ENCODE data around the gene FSTL3. TPM values are rescaled to one million over a fixed set of nuclear protein-coding genes. Genes with fewer than 3 reads are reported as not detected.
A peak's percentile ranks its signal among the peaks of the same experiment; 100 is the strongest.
"Not testable (repeated sequence)": the region's sequence is repeated elsewhere in the genome, so short reads cannot be mapped to it uniquely, and the experiment has no call there.

FSTL3 gene
- total RNA-seq (2014; rRNA removed; shearing (Covaris generic); ENCODE audit: low replicate concordance), result 83.8 and 95.5 TPM in 2 replicates

- in situ Hi-C loops (cut with HindIII; ENCODE audit: low pct_unique_long_range_greater_than_20kb, low sequenced_read_pairs), result no loop called here
- peak; percentile 36 for DNase-seq (ENCODE audit: low read depth)
Observed at GRCh38 chr19:676339-677105, at the start of gene FSTL3. TSS of gene FSTL3 (plus strand) at chr19:676392. CDS start at chr19:676424, 32 bp downstream.

GRCh38 chr19:626566-626965, 49.6 kb upstream of the FSTL3 start:
- in situ Hi-C loops (cut with HindIII; ENCODE audit: low pct_unique_long_range_greater_than_20kb, low sequenced_read_pairs); DNase-seq (ENCODE audit: low read depth): not testable (repeated sequence)

GRCh38 chr19:628168-628567, 48.0 kb upstream of the FSTL3 start:
- no peak for DNase-seq (ENCODE audit: low read depth)
- in situ Hi-C loops (cut with HindIII; ENCODE audit: low pct_unique_long_range_greater_than_20kb, low sequenced_read_pairs), result no loop called here

GRCh38 chr19:629515-629914, 46.7 kb upstream of the FSTL3 start:
- DNase-seq (ENCODE audit: low read depth); in situ Hi-C loops (cut with HindIII; ENCODE audit: low pct_unique_long_range_greater_than_20kb, low sequenced_read_pairs): not testable (repeated sequence)

- no peak for DNase-seq (ENCODE audit: low read depth)
- in situ Hi-C loops (cut with HindIII; ENCODE audit: low pct_unique_long_range_greater_than_20kb, low sequenced_read_pairs), result no loop called here
Observed at GRCh38 chr19:629961-630714, 46.1 kb upstream of the FSTL3 start.

GRCh38 chr19:632579-633067, 43.6 kb upstream of the FSTL3 start:
- in situ Hi-C loops (cut with HindIII; ENCODE audit: low pct_unique_long_range_greater_than_20kb, low sequenced_read_pairs), result no loop called here
- peak; percentile 50 for DNase-seq (ENCODE audit: low read depth)

GRCh38 chr19:633068-633785, 43.0 kb upstream of the FSTL3 start, which contains the start of gene POLRMT:
TSS of gene POLRMT (minus strand) at chr19:633537. CDS start at chr19:633512, 25 bp downstream.
- in situ Hi-C loops (cut with HindIII; ENCODE audit: low pct_unique_long_range_greater_than_20kb, low sequenced_read_pairs), result no loop called here
- DNase-seq (ENCODE audit: low read depth), result peak; percentile 92

GRCh38 chr19:633786-634639, 42.2 kb upstream of the FSTL3 start:
- in situ Hi-C loops (cut with HindIII; ENCODE audit: low pct_unique_long_range_greater_than_20kb, low sequenced_read_pairs), result no loop called here
- no peak for DNase-seq (ENCODE audit: low read depth)

- no peak for DNase-seq (ENCODE audit: low read depth)
- in situ Hi-C loops (cut with HindIII; ENCODE audit: low pct_unique_long_range_greater_than_20kb, low sequenced_read_pairs), result no loop called here
Observed at GRCh38 chr19:634975-635652, 41.1 kb upstream of the FSTL3 start.

GRCh38 chr19:638906-639252, 37.3 kb upstream of the FSTL3 start:
- in situ Hi-C loops (cut with HindIII; ENCODE audit: low pct_unique_long_range_greater_than_20kb, low sequenced_read_pairs), result no loop called here
- no peak for DNase-seq (ENCODE audit: low read depth)

- in situ Hi-C loops (cut with HindIII; ENCODE audit: low pct_unique_long_range_greater_than_20kb, low sequenced_read_pairs), result no loop called here
Observed at GRCh38 chr19:639253-640160, 36.7 kb upstream of the FSTL3 start, which contains the start of gene FGF22. TSS of gene FGF22 (plus strand) at chr19:639879. CDS start at chr19:639926, 47 bp downstream.

GRCh38 chr19:640161-640558, 36.0 kb upstream of the FSTL3 start:
- no peak for DNase-seq (ENCODE audit: low read depth)
- in situ Hi-C loops (cut with HindIII; ENCODE audit: low pct_unique_long_range_greater_than_20kb, low sequenced_read_pairs), result no loop called here

More at GRCh38 chr19:639253-640160, 36.7 kb upstream of the FSTL3 start, which contains the start of gene FGF22:
- DNase-seq (ENCODE audit: low read depth), result peak; percentile 64

- in situ Hi-C loops (cut with HindIII; ENCODE audit: low pct_unique_long_range_greater_than_20kb, low sequenced_read_pairs), result no loop called here
- DNase-seq (ENCODE audit: low read depth), result no peak
Observed at GRCh38 chr19:640606-641189, 35.5 kb upstream of the FSTL3 start.

GRCh38 chr19:641702-642101, 34.5 kb upstream of the FSTL3 start:
- no peak for DNase-seq (ENCODE audit: low read depth)
- in situ Hi-C loops (cut with HindIII; ENCODE audit: low pct_unique_long_range_greater_than_20kb, low sequenced_read_pairs), result no loop called here

GRCh38 chr19:642767-643727, 33.1 kb upstream of the FSTL3 start:
- in situ Hi-C loops (cut with HindIII; ENCODE audit: low pct_unique_long_range_greater_than_20kb, low sequenced_read_pairs), result no loop called here
- DNase-seq (ENCODE audit: low read depth), result no peak
